Stimulated activated naive B cell treated with anti-CD40 and anti-IgM and Interleukin-4, amounts not matched to agents 10 μg/mL and 1 μg/mL and 100 μg/mL, for 72 hours (primary cell): ENCODE measurements around the gene MYL5.

Experiments
- ATAC-seq, 2 donors: fragments of 150-1000 bp; cut with Tn5 transposase; replicated peaks; 2 replicates each; pipeline ENCODE4 v1.10.0; 2021; ENCODE audit warnings: moderate library complexity in 1 of 2
- DNase-seq: peaks from one replicate; pipeline ENCODE4 v3.0.0; 2021
- H3K27ac Mint-ChIP-seq: one replicate; pipeline ENCODE4 v1.8.0; 2022; ENCODE audit warnings: mild to moderate bottlenecking, mixed read lengths
- H3K27me3 Mint-ChIP-seq, 2 donors: one replicate each; pipeline ENCODE4 v1.8.0; 2022; ENCODE audit warnings: mixed read lengths in 2 of 2
- H3K36me3 Mint-ChIP-seq, 2 donors: one replicate each; pipeline ENCODE4 v1.8.0; 2022; ENCODE audit warnings: mixed read lengths in 2 of 2, mild to moderate bottlenecking in 1 of 2
- H3K4me1 Mint-ChIP-seq, 2 donors: one replicate each; pipeline ENCODE4 v1.8.0; 2022; ENCODE audit warnings: mixed read lengths in 2 of 2, mild to moderate bottlenecking in 1 of 2
- H3K4me3 Mint-ChIP-seq, 2 donors: one replicate each; pipeline ENCODE4 v1.8.0; 2022; ENCODE audit warnings: mild to moderate bottlenecking in 2 of 2, mixed read lengths in 2 of 2, moderate library complexity in 1 of 2
- H3K9me3 Mint-ChIP-seq, 2 donors: one replicate each; pipeline ENCODE4 v1.8.0; 2022; ENCODE audit warnings: mixed read lengths in 2 of 2, mild to moderate bottlenecking in 1 of 2

Gene MYL5

GRCh38 chr4:679629-680028, 5.3 kb downstream of the MYL5 start:
- Mint-ChIP-seq H3K4me3 (no peak overlapping the region), H3K27ac (peak overlapping the region; percentile 14), H3K36me3 (no peaks in the 10 kb centered on the region), H3K9me3 (no peaks in the 10 kb centered on the region), H3K4me1 (peaks cover 21 to 50% of the 10 kb centered on the region in 2 donors), H3K27me3 (peaks cover 0 to 10% of the 10 kb centered on the region in 2 donors)
- ATAC-seq: no peak
- no peak for DNase-seq

- DNase-seq (no peak), ATAC-seq (no peak)
- Mint-ChIP-seq H3K4me3 (peak overlapping the region; percentile 72 to 76), H3K27me3 (peaks cover 2 to 13% of the 10 kb centered on the region in 2 donors), H3K4me1 (peaks cover 21 to 47% of the 10 kb centered on the region in 2 donors), H3K36me3 (no peaks in the 10 kb centered on the region), H3K27ac (peak overlapping the region; percentile 94), H3K9me3 (no peaks in the 10 kb centered on the region)
Observed at GRCh38 chr4:680091-680490, 5.7 kb downstream of the MYL5 start.

- Mint-ChIP-seq H3K4me1 (peaks cover 18 to 43% of the 10 kb centered on the region in 2 donors), H3K9me3 (no peaks in the 10 kb centered on the region), H3K27ac (peak overlapping the region; percentile 94), H3K36me3 (no peaks in the 10 kb centered on the region), H3K27me3 (peaks cover 5 to 17% of the 10 kb centered on the region in 2 donors), H3K4me3 (peak overlapping the region; percentile 72 to 76)
- peak; percentile 2 to 17 for ATAC-seq
- DNase-seq: no peak
Observed at GRCh38 chr4:680551-680927, 6.2 kb downstream of the MYL5 start.

DNA sequence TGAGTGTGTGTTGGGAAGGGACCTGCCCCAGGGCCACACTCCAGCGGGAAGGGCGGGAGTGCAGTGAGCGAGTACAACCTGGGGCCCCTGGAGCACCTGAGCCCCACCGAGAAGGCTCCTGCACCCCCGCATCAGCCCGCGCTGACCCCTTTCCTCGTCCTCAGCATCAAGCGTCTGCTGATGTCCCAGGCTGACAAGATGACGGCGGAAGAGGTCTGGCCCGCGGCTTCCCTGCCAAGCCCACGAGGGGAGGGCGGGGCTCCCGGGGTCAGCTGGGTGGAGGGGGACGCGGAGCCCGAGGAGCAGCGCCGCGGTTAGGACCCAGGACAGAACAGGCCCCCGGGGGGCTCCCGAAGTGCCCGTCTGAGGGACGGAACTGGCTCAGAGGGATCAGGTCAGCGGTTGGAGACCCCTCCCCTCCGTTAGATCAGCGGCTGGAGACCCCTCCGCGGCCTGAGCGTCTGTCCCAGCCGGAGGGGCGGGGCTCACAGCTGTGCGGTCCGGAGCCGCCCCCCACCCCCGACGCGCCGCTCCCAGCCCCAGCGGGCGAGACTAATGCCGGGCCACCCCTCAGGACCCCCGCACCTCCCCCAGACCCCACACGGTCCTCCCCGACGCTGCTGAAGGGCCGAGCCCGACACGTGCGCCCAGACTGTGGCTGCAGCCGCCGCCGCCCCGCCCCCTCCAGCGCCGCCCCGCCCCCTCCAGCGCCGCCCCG, 6.7 kb downstream of the MYL5 start:
- Mint-ChIP-seq H3K9me3 (no peaks in the 10 kb centered on the region), H3K27ac (peak overlapping the region; percentile 94), H3K4me1 (peaks cover 15 to 38% of the 10 kb centered on the region in 2 donors), H3K36me3 (no peaks in the 10 kb centered on the region), H3K4me3 (peak overlapping the region; percentile 72 to 76), H3K27me3 (peaks cover 5 to 22% of the 10 kb centered on the region in 2 donors)
- DNase-seq (no peak), ATAC-seq (peak; percentile 61 to 63)

GRCh38 chr4:681736-682451, 7.6 kb downstream of the MYL5 start:
- DNase-seq (no peak), ATAC-seq (peak in 1 of 2 donors; percentile 6)
- Mint-ChIP-seq H3K4me1 (peaks cover 11 to 30% of the 10 kb centered on the region in 2 donors), H3K27ac (peak overlapping the region; percentile 20), H3K4me3 (no peak overlapping the region), H3K27me3 (peaks cover 5 to 22% of the 10 kb centered on the region in 2 donors), H3K36me3 (no peaks in the 10 kb centered on the region), H3K9me3 (no peaks in the 10 kb centered on the region)

- DNase-seq: no peak
- ATAC-seq: no peak
- Mint-ChIP-seq H3K27me3 (peaks cover 7 to 25% of the 10 kb centered on the region in 2 donors), H3K4me3 (peak overlapping the region; percentile 31 to 39), H3K27ac (peak overlapping the region; percentile 37), H3K9me3 (no peaks in the 10 kb centered on the region), H3K36me3 (no peaks in the 10 kb centered on the region), H3K4me1 (peaks cover 10 to 23% of the 10 kb centered on the region in 2 donors)
Observed at GRCh38 chr4:682490-683172, 8.3 kb downstream of the MYL5 start.

- no peaks in the 10 kb centered on the region for H3K36me3 Mint-ChIP-seq
- DNase-seq (no peak), ATAC-seq (peak in 1 of 2 donors; percentile 1)
- H3K9me3 Mint-ChIP-seq: no peaks in the 10 kb centered on the region
- H3K27ac Mint-ChIP-seq: no peak overlapping the region
- peaks cover 11 to 25% of the 10 kb centered on the region in 2 donors for H3K4me1 Mint-ChIP-seq
- peaks cover 14 to 32% of the 10 kb centered on the region in 2 donors for H3K27me3 Mint-ChIP-seq
- H3K4me3 Mint-ChIP-seq: peak overlapping the region in 1 of 2 donors; percentile 22
Observed at GRCh38 chr4:683247-683897, 9.0 kb downstream of the MYL5 start.

GRCh38 chr4:683982-684622, 9.8 kb downstream of the MYL5 start:
- Mint-ChIP-seq H3K27me3 (peaks cover 15 to 36% of the 10 kb centered on the region in 2 donors), H3K9me3 (no peaks in the 10 kb centered on the region), H3K4me3 (no peak overlapping the region), H3K36me3 (no peaks in the 10 kb centered on the region), H3K27ac (peak overlapping the region; percentile 43), H3K4me1 (peaks cover 11 to 26% of the 10 kb centered on the region in 2 donors)
- DNase-seq (no peak), ATAC-seq (peak; percentile 19 to 35)

DNA sequence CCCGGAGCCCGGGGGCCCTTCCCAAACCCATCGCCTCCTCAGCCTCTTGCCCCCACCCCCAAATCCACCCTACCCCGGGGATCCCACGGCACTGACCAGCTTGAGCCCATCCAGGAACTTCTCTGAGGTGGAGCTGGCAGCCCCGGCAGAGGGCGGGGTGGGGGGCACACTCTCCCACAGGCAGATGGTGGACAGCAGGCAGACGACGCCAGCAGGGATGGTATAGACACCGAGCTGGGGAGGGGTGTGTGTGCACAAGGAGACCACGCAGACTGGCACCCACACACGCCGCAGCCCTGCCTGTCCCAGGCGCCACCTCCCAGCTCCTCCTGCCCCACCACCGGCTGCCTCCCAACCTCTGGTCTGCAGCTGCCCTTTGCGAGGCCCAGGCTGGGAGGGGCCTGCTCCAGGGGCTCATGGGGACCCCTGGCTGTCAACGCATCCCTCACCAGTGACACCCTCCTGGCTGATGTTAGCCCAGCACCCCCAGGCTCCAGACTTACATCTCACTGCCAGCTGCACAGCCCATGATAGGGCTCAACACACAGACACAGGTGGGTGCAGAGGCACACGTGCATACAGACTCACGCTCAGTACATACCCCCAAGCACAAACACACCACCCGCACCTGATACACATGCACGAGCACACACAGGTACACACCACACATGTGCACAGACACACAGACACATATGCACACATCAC, 10.4 kb downstream of the MYL5 start:
- H3K4me1 Mint-ChIP-seq: peaks cover 10 to 31% of the 10 kb centered on the region in 2 donors
- ATAC-seq (no peak), DNase-seq (no peak)
- peaks cover 15 to 36% of the 10 kb centered on the region in 2 donors for H3K27me3 Mint-ChIP-seq
- no peak overlapping the region for H3K27ac Mint-ChIP-seq
- H3K36me3 Mint-ChIP-seq: no peaks in the 10 kb centered on the region
- no peak overlapping the region for H3K4me3 Mint-ChIP-seq
- no peaks in the 10 kb centered on the region for H3K9me3 Mint-ChIP-seq

DNA sequence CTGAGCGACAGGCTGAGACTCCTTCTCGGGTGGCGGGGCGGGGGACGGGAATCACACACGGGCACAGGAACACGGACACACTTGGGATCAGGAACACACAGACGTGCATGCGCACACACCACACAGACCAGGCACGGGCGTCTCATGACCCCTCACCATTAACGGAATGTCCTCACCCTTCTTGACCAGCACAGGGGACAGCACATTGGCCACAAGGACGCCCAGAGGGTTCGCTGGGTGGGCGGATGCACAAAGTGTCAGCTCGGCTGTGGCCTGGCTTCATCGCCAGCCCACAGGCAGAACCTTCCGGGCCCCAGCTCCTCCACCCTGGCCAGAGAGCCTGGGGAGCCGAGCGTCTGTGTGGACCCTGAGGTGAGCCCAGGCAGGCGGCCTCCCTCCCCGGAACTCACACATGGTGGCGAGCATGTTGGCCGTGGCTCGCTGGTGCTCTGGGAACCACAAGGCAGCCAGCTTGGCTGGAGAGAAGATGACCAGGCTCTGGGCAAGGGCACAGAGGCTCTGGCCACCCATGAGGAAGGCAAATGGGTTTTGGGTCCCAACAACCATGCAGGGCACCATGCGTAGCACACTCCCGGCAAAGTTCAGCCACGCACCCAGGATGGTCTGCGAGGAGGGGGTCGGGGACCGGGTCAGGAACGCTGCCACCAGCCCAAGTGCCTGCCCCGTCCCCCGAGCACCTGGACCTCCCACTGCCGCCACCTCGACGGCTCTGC, 11.5 kb downstream of the MYL5 start:
- DNase-seq (no peak), ATAC-seq (no peak)
- no peaks in the 10 kb centered on the region for H3K9me3 Mint-ChIP-seq
- peaks cover 3 to 25% of the 10 kb centered on the region in 2 donors for H3K4me1 Mint-ChIP-seq
- peak overlapping the region; percentile 31 for H3K27ac Mint-ChIP-seq
- peaks cover 20 to 45% of the 10 kb centered on the region in 2 donors for H3K27me3 Mint-ChIP-seq
- H3K36me3 Mint-ChIP-seq: peaks cover 0 to 2% of the 10 kb centered on the region in 2 donors
- H3K4me3 Mint-ChIP-seq: no peak overlapping the region

- DNase-seq (no peak), ATAC-seq (no peak)
- H3K4me1 Mint-ChIP-seq: peaks cover 3 to 24% of the 10 kb centered on the region in 2 donors
- no peak overlapping the region for H3K4me3 Mint-ChIP-seq
- no peak overlapping the region for H3K27ac Mint-ChIP-seq
- no peaks in the 10 kb centered on the region for H3K9me3 Mint-ChIP-seq
- H3K27me3 Mint-ChIP-seq: peaks cover 20 to 45% of the 10 kb centered on the region in 2 donors
- peaks cover 0 to 2% of the 10 kb centered on the region in 2 donors for H3K36me3 Mint-ChIP-seq
Observed at GRCh38 chr4:686413-687040, 12.2 kb downstream of the MYL5 start.
